Progenitor cell of endocrine pancreas (in vitro differentiated cells): Measurements from ENCODE around the gene PIGR. TPM values are rescaled to one million over a fixed set of nuclear protein-coding genes. Genes with fewer than 3 reads are reported as not detected.

ENCODE experiments used
- DNase-seq: peaks from one replicate; pipeline ENCODE4 v3.0.0; 2021; ENCODE audit warnings: low spot score; ENCODE audit not compliant: unreplicated experiment
- H3K27ac Mint-ChIP-seq: 2 replicates; pipeline ENCODE4 v1.8.0; 2021; ENCODE audit warnings: mild to moderate bottlenecking, moderate library complexity, mixed read lengths
- H3K27me3 Mint-ChIP-seq: 2 replicates; pipeline ENCODE4 v1.8.0; 2021; ENCODE audit warnings: mixed read lengths
- H3K36me3 Mint-ChIP-seq: 2 replicates; pipeline ENCODE4 v1.8.0; 2022; ENCODE audit warnings: mixed read lengths; ENCODE audit not compliant: insufficient read depth
- H3K4me1 Mint-ChIP-seq: 2 replicates; pipeline ENCODE4 v1.8.0; 2021; ENCODE audit warnings: low read depth, mixed read lengths
- H3K4me3 Mint-ChIP-seq: 2 replicates; pipeline ENCODE4 v1.8.0; 2021; ENCODE audit warnings: low read depth, mild to moderate bottlenecking, moderate library complexity, mixed read lengths
- H3K9me3 Mint-ChIP-seq: 2 replicates; pipeline ENCODE4 v1.8.0; 2021; ENCODE audit warnings: low read depth, mixed read lengths
- CTCF ChIP-seq: fragments of 200-600 bp; sonication (generic); IDR thresholded peaks from one replicate; pipeline ENCODE4 v1.5.0; 2021; ENCODE audit warnings: antibody characterized with exemption, mild to moderate bottlenecking; ENCODE audit not compliant: unreplicated experiment
- total RNA-seq: library from RNA; stranded (reverse); gene quantifications from 2 replicates; pipeline ENCODE4 v1.2.1, GENCODE V29; 2021

PIGR gene
- total RNA-seq, 1 donor from 2014 or later = not detected

GRCh38 chr1:206923009-206923960 is 23.0 kb downstream of the PIGR start:
- Mint-ChIP-seq H3K4me1 (no peaks in the 10 kb centered on the region), H3K4me3 (no peak overlapping the region), H3K9me3 (no peaks in the 10 kb centered on the region), H3K36me3 (no peaks in the 10 kb centered on the region), H3K27me3 (peaks cover 1% of the 10 kb centered on the region), H3K27ac (no peak overlapping the region)
- no peak for DNase-seq
- no peak for TF ChIP-seq CTCF

GRCh38 chr1:206922524-206922923 is 23.7 kb downstream of the PIGR start:
- Mint-ChIP-seq H3K27me3 (peaks cover 7% of the 10 kb centered on the region), H3K4me3 (no peak overlapping the region), H3K9me3 (no peaks in the 10 kb centered on the region), H3K4me1 (no peaks in the 10 kb centered on the region), H3K36me3 (no peaks in the 10 kb centered on the region), H3K27ac (no peak overlapping the region)
- no peak for TF ChIP-seq CTCF
- DNase-seq = no peak

- no peak for TF ChIP-seq CTCF
- H3K36me3 Mint-ChIP-seq = no peaks in the 10 kb centered on the region
- peaks cover 9% of the 10 kb centered on the region for H3K27me3 Mint-ChIP-seq
- H3K9me3 Mint-ChIP-seq = no peaks in the 10 kb centered on the region
- no peak within 1 kb of the TSS for H3K4me3 Mint-ChIP-seq
- no peaks in the 10 kb centered on the region for H3K4me1 Mint-ChIP-seq
- DNase-seq = no peak
- no peak within 1 kb of the TSS for H3K27ac Mint-ChIP-seq
These were observed 24.4 kb downstream of the PIGR start, which contains the start of gene FCMR for GRCh38 chr1:206921772-206922265. Gene FCMR (minus strand): TSS chr1:206921941. CDS start chr1:206921854, 87 bp downstream.

- Mint-ChIP-seq H3K27ac (no peak overlapping the region), H3K9me3 (no peaks in the 10 kb centered on the region), H3K27me3 (peaks cover 44% of the 10 kb centered on the region), H3K4me3 (no peak overlapping the region), H3K36me3 (no peaks in the 10 kb centered on the region), H3K4me1 (no peaks in the 10 kb centered on the region)
- TF ChIP-seq CTCF = no peak
- DNase-seq = no peak
These were observed 28.2 kb downstream of the PIGR start for GRCh38 chr1:206918076-206918475.

- Mint-ChIP-seq H3K36me3 (no peaks in the 10 kb centered on the region), H3K27me3 (peaks cover 57% of the 10 kb centered on the region), H3K27ac (no peak overlapping the region), H3K4me1 (no peaks in the 10 kb centered on the region), H3K4me3 (no peak overlapping the region), H3K9me3 (no peaks in the 10 kb centered on the region)
- no peak for DNase-seq
- no peak for TF ChIP-seq CTCF
These were observed 30.1 kb downstream of the PIGR start for GRCh38 chr1:206916000-206916709.
